ENCODE measurements around the gene UBA1.
"Not testable (repeated sequence)": the region's sequence is repeated elsewhere in the genome, so short reads cannot be mapped to it uniquely, and the experiment has no call there.

UBA1 gene

GRCh38 chrX:47232197-47232802, 38.7 kb downstream of the UBA1 start:
- no peak for DNase-seq

GRCh38 chrX:47232803-47233332, 39.2 kb downstream of the UBA1 start, which contains the start of gene USP11:
USP11 (plus strand) TSS chrX:47233009; CDS start chrX:47233044, 35 bp downstream.
- DNase-seq, result peak; percentile 52 to 64

DNA sequence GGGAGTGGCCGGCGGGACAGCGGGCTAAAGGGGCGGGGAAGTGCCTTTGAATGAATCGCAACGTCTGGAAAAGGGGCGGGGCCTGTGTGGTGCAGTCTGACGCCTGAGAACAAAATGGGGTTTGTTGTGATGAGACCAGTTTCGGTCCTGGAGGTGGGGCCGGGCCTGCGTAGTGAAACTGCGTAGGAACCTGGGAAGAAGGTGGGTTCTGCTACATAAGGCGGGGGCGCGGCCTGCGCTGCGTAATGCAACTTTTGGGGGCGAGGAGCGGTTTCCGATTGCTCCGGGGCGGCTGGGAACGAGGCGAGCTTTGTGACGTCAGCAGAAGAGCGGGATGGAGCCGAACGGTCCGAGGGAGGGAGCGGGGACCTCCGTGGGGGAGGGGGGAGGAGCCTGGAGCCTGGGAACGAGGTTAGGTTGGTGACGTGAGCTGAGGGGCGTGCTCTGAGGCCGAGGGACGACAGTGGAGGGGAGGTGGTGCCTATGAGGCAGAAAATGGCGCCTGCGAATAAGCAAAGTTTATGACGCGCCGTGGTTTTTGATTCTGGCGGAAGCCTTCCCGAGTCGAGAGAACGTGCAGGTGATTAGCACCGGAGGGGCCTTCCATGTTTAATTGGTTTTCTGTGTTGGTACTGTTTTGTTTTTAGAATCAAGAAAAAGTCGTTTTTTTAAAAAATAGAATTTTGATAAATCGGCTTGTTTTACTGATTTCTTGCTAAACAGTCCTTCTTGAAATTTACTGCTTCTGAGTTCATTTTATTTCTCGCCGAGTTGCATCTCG, 39.9 kb downstream of the UBA1 start:
- peak; percentile 87 to 90 for DNase-seq

GRCh38 chrX:47234583-47234982, 41.0 kb downstream of the UBA1 start:
- no peak for DNase-seq

DNA sequence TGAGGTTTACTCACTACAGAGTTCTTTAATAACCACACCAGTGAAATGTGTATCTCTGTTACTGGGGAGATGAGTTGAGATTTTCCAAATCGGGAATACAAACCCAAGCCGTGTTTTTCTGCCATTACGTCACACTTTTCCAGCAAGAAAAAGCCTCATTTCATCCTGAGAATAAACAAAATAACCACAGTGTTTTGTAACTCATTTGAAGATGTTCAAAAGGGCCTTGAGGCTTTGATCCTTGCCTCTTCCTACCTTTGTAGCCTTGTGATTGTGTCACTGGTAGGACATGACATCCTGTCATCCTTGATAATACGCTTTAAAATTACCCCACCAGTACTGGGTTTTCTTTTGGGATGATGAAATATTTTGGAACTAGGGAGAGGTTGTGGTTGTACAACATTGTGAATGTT, 42.1 kb downstream of the UBA1 start:
- no peak for DNase-seq

GRCh38 chrX:47239199-47239598, 45.6 kb downstream of the UBA1 start:
- no peak for DNase-seq

DNA sequence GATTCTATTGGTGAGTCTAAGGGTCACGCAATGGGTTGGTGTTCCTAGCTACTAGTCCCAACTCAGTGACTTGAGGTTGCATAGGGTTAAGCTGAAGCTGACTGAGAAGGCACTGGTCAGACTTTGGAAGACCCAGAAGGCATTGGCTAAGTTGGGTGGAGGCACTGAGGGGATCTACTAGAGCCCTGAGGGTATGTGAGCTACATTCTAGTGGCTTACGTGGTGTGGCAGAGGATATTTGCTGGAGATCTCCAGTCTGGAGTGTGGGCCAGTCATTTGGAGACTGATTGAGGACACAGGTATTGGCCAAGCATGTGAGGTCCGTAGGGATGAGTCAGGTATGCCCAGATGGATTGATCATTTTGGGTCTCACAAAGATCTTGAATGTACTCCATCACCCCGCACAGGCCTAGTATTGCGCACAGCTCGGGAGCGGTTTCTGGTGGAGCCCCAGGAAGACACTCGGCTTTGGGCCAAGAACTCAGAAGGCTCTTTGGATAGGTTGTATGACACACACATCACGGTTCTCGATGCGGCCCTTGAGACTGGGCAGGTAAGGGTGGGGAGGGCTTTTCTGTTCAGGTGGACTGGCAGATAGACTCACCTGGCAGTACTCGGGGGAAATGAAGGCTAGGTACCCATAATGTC, 46.4 kb downstream of the UBA1 start:
- no peak for DNase-seq

GRCh38 chrX:47240619-47241018, 47.0 kb downstream of the UBA1 start:
- no peak for DNase-seq

DNA sequence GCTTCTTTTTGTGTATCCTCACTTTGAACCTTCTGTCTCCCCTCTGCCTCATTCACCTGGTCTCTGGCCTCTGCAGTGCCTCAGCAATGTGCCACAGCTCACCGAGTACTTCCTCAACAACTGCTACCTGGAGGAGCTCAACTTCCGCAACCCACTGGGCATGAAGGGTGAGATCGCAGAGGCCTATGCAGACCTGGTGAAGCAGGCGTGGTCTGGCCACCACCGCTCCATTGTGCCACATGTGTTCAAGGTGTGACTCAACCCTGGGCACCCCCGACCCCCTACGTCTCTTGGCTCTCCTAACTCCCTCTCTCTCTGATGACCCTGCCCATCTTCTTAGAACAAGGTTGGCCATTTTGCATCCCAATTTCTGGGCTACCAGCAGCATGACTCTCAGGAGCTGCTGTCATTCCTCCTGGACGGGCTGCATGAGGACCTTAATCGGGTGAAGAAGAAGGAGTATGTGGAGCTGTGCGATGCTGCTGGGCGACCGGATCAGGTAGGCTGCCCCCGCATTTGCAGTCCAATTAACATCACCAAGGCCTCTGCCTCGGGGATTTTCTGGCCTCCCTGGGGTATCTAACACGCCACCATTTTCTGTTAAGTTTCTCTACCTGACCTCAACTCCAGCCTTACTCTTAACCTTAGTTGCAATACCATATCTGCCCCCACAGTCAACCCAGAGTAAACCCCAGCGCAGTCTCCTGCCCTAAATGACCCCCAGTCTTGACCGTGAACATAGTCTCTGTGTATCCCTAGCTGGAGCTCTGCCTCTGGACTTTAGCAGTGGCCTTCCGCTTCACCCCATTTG, 47.8 kb downstream of the UBA1 start:
- no peak for DNase-seq

DNA sequence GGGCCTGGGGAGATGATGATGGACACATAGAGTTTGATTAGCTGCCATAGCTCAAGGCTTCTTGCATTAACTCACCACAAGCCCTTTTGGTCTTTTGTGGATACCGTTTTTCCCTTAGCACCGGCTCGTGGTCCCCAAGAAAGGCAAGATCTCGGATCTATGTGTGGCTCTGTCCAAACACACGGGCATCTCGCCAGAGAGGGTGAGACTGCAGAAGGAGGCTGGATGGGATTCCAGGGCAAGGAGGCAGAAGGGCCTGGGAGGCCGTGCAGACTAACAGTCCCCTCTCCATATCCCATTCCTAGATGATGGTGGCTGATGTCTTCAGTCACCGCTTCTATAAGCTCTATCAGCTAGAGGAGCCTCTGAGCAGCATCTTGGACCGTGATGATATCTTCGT, 48.7 kb downstream of the UBA1 start:
- no peak for DNase-seq

- no peak for DNase-seq
Observed at GRCh38 chrX:47243351-47243750, 49.7 kb downstream of the UBA1 start.

DNA sequence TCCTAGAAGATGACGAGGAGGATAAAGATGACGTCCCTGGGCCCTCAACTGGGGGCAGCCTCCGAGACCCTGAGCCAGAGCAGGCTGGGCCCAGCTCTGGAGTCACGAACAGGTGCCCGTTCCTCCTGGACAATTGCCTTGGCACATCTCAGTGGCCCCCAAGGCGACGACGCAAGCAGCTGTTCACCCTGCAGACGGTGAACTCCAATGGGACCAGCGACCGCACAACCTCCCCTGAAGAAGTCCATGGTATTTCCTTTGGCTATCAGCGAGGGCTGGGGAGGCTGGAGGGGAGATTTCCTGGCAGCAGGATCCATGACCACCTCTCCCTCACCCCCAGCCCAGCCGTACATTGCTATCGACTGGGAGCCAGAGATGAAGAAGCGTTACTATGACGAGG, 51.0 kb downstream of the UBA1 start:
- no peak for DNase-seq

DNA sequence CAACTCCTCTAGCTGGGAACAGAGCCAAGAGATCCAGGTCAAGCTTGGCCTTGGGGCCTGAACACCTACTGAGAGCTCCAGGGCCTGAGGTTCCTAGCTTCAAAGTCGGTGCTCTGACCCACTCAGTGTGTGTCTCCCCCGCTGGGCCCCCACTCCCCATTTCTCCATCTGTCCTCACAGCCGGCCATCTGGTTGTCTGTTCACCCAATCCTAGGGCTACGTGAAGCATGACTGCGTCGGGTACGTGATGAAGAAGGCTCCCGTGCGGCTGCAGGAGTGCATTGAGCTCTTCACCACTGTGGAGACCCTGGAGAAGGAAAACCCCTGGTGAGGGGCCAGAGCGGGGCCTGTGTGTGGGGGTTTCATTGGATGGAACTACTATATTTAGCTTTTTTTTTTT, 51.5 kb downstream of the UBA1 start:
- DNase-seq, result no peak

DNA sequence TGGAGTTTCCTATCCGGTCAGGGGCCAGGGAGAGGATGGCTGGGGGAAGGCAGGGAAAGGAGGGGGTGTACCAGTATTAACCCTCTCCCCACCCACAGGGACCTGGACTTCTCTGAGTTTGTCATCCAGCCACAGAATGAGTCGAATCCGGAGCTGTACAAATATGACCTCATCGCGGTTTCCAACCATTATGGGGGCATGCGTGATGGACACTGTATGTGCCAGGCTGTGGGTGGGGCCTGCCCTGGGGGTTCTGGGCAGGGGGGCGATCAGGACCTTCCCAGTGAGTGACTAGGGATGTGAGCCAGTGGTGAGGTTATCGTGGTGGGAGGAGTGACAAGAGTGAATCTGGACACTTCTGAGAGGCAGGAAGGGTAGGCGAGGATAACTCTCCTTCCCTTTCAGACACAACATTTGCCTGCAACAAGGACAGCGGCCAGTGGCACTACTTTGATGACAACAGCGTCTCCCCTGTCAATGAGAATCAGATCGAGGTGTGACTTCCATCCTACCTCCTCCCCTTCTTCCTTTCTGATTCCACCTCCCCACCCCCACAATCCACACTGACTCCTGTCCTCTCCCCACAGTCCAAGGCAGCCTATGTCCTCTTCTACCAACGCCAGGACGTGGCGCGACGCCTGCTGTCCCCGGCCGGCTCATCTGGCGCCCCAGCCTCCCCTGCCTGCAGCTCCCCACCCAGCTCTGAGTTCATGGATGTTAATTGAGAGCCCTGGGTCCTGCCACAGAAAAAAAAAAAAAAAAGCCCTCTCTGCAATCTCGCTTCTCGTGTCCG, 53.8 kb downstream of the UBA1 start:
- no peak for DNase-seq

DNA sequence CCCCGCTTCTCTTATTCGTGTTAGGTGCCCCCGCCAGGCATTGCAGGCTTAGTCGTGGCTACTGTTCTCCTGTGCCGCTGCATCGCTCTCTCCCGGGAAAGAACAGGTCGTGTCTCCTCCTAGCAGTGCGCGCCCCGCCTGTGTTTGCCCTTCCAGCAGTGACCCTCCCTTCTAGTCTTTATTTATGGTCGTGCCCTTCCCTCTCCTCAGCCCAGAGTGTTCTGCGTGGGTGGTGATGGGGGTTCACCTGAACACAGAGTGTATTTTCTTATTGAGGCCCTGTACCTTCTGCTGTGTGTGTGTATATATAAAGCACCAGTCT, 54.3 kb downstream of the UBA1 start:
- no peak for DNase-seq

GRCh38 chrX:47248576-47248975, 54.9 kb downstream of the UBA1 start:
- DNase-seq, result no peak

DNA sequence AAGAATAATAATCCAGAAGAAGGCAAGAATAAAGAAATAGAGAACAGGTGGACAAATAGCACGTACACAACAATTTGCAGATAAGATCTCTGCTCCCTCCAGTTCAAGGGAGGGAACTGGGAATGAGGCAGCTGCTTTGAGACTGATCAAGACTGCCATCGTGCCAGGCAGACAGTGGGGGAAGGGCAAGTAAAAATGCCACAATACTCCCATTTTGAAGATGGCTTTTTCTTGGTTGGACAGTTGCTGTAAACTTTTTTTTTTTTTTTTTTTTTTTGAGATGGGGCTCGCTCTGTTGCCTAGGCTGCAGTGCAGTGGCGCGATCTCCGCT, 56.4 kb downstream of the UBA1 start:
- DNase-seq, result no peak

DNA sequence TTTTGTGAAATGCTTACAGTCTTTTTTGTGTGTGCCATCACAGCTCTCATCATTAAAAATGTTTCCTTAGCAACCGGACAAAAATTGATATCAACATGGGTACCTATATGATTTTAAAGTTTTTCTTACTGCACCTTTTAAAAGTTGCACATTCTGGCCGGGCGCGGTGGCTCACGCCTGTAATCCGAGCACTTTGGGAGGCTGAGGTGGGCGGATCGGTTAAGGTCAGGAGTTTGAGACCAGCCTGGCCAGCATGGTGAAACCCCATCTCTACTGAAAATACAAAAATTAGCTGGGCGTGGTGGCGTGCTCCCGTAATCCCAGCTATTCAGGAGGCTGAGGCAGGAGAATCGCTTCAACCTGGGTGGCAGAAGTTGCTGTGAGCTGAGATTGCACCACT, 64.0 kb downstream of the UBA1 start:
- not testable (repeated sequence) for DNase-seq

Data from SHP77 (cell line).